HG03280 (cell line): ENCODE results near the gene OR9Q1.

Source experiments
- ATAC-seq: cut with Tn5 transposase; IDR thresholded peaks from one replicate; pipeline ENCODE4 v1.9.1; 2021; ENCODE audit warnings: mild to moderate bottlenecking, moderate library complexity; ENCODE audit not compliant: unreplicated experiment

OR9Q1 gene

GRCh38 chr11:58222721-58223120 lies 199.0 kb downstream of the OR9Q1 start:
- no peak for ATAC-seq

GRCh38 chr11:58227956-58228615 lies 204.4 kb downstream of the OR9Q1 start:
- ATAC-seq: no peak
